DMS53 treated with DMSO at 0.1 percent for 48 hours (cell line): Measurements from ENCODE around the gene RELT.

Experiments
- DNase-seq: peaks from one replicate; lab custom pipeline; 2025; ENCODE audit not compliant: unreplicated experiment; lab: John Stamatoyannopoulos, UW

Gene RELT

GRCh38 chr11:73375830-73376159, 404 bp upstream of the RELT start:
- no peak for DNase-seq

- peak; percentile 67 for DNase-seq
Observed at GRCh38 chr11:73376803-73377629, 817 bp downstream of the RELT start.

GRCh38 chr11:73379189-73379880, 3.1 kb downstream of the RELT start:
- no peak for DNase-seq

GRCh38 chr11:73380331-73380730, 4.1 kb downstream of the RELT start:
- no peak for DNase-seq

- no peak for DNase-seq
Observed at GRCh38 chr11:73380897-73381410, 4.8 kb downstream of the RELT start.

- DNase-seq, result no peak
Observed at GRCh38 chr11:73381589-73381988, 5.4 kb downstream of the RELT start.

- DNase-seq, result no peak
Observed at GRCh38 chr11:73382183-73382582, 6.0 kb downstream of the RELT start.

GRCh38 chr11:73382747-73383146, 6.5 kb downstream of the RELT start:
- no peak for DNase-seq

- no peak for DNase-seq
Observed at GRCh38 chr11:73383249-73384124, 7.3 kb downstream of the RELT start.

- no peak for DNase-seq
Observed at GRCh38 chr11:73384125-73384441, 7.9 kb downstream of the RELT start.

- DNase-seq, result no peak
Observed at GRCh38 chr11:73384531-73384871, 8.3 kb downstream of the RELT start.

- DNase-seq, result no peak
Observed at GRCh38 chr11:73384872-73385689, 8.9 kb downstream of the RELT start.

GRCh38 chr11:73386016-73386415, 9.8 kb downstream of the RELT start:
- DNase-seq, result no peak

GRCh38 chr11:73386546-73386945, 10.3 kb downstream of the RELT start:
- DNase-seq, result no peak

GRCh38 chr11:73387594-73388264, 11.5 kb downstream of the RELT start:
- DNase-seq, result no peak

- DNase-seq, result no peak
Observed at GRCh38 chr11:73388265-73389133, 12.3 kb downstream of the RELT start.

- no peak for DNase-seq
Observed at GRCh38 chr11:73389134-73389525, 12.9 kb downstream of the RELT start.

GRCh38 chr11:73389916-73390315, 13.7 kb downstream of the RELT start:
- no peak for DNase-seq
